Esophagus muscularis mucosa (tissue), 4 donors: ENCODE measurements around the gene EEIG2.

Experiments used
- CTCF ChIP-seq, 3 experiments: fragments of 200-600 bp in 2 of 3; fragments of 450-650 bp in 1 of 3; sonication (generic) in 2 of 3; IDR thresholded peaks; one replicate each; pipeline ENCODE4 v1.5.1; 2017 to 2019; ENCODE audit warnings: antibody characterized with exemption in 3 of 3, mild to moderate bottlenecking in 2 of 3, moderate library complexity in 1 of 3
- EP300 ChIP-seq: sonication (generic); formaldehyde crosslinking; IDR thresholded peaks from one replicate; pipeline ENCODE4 v1.6.1; 2017; ENCODE audit warnings: antibody characterized with exemption
- POLR2A ChIP-seq: fragments of 450-650 bp; IDR thresholded peaks from one replicate; pipeline ENCODE4 v1.6.1; 2017; ENCODE audit warnings: antibody characterized with exemption, moderate library complexity, mild to moderate bottlenecking, low read depth
- POLR2AphosphoS5 ChIP-seq, 2 donors: sonication (generic); formaldehyde crosslinking; IDR thresholded peaks; one replicate each; pipeline ENCODE4 v1.6.1; 2017; ENCODE audit warnings: antibody characterized with exemption in 2 of 2

GRCh38 chr1:108598340-108598739 lies 38.4 kb downstream of the EEIG2 start:
- no peak for TF ChIP-seq CTCF (IDR thresholded peaks at IDR 0.05)
- no peak for TF ChIP-seq POLR2A
- no peak for TF ChIP-seq POLR2AphosphoS5 (IDR thresholded peaks at IDR 0.05)
- TF ChIP-seq EP300, result no peak
